Lung (tissue), 12 donors: Measurements from ENCODE around the gene CD72. TPM values are rescaled to one million over a fixed set of nuclear protein-coding genes. Genes with fewer than 3 reads are reported as not detected.

ENCODE experiments used
- ATAC-seq: fragments of 200-7000 bp; cut with Tn5 transposase; one replicate; pipeline ENCODE4 v1.9.1; 2020; ENCODE audit warnings: moderate number of reproducible peaks; ENCODE audit not compliant: insufficient read depth, low FRiP score
- DNase-seq, 3 donors: peaks; one replicate each; pipeline ENCODE4 v3.0.0-alpha.2; 2013 to 2017
- H3K27ac ChIP-seq, 2 donors: one replicate each; pipeline ENCODE4 v1.5.1; 2013; ENCODE audit warnings: mild to moderate bottlenecking in 2 of 2, moderate library complexity in 2 of 2, control low read depth in 1 of 2, inconsistent platforms in 1 of 2, low read depth in 1 of 2, low read length in 1 of 2
- H3K27me3 ChIP-seq, 3 donors: one replicate each; pipeline ENCODE4 v1.5.1; 2013; ENCODE audit warnings: low read length in 2 of 3; ENCODE audit not compliant: control insufficient read depth in 3 of 3, insufficient read depth in 3 of 3
- H3K36me3 ChIP-seq, 4 donors: one replicate each; pipeline ENCODE4 v1.5.1; 2013; ENCODE audit warnings: low read length in 4 of 4, mild to moderate bottlenecking in 1 of 4, moderate library complexity in 1 of 4; ENCODE audit not compliant: control insufficient read depth in 4 of 4, insufficient read depth in 4 of 4
- H3K4me1 ChIP-seq, 5 donors: one replicate each; pipeline ENCODE4 v1.5.1; 2013; ENCODE audit warnings: low read length in 5 of 5, mild to moderate bottlenecking in 2 of 5, moderate library complexity in 1 of 5; ENCODE audit not compliant: control insufficient read depth in 5 of 5, insufficient read depth in 5 of 5
- H3K4me3 ChIP-seq: one replicate; pipeline ENCODE4 v1.5.1; 2013; ENCODE audit warnings: mild to moderate bottlenecking, control low read depth, moderate library complexity
- H3K9ac ChIP-seq, 2 donors: one replicate each; pipeline ENCODE4 v1.5.1; 2013; ENCODE audit warnings: low read length in 2 of 2, control low read depth in 1 of 2; ENCODE audit not compliant: insufficient read depth in 1 of 2
- H3K9me3 ChIP-seq, 4 donors: one replicate each; pipeline ENCODE4 v1.5.1; 2013; ENCODE audit warnings: low read length in 3 of 4, mild to moderate bottlenecking in 1 of 4, moderate library complexity in 1 of 4; ENCODE audit not compliant: control insufficient read depth in 4 of 4, insufficient read depth in 3 of 4
- CTCF ChIP-seq: IDR thresholded peaks from 2 replicates; pipeline ENCODE4 v1.5.1; 2012; ENCODE audit warnings: mild to moderate bottlenecking; ENCODE audit errors: control extremely low read depth, extremely low read depth
- WGBS, 2 donors: extraction: QIAGEN DNeasy Blood & Tissue Kit; methylation state at CpG; one replicate each; pipeline ENCODE4 v1.1.7; 2013; 5-methylcytosine and 5-hydroxymethylcytosine counted together
- polyA plus RNA-seq, 2 donors: library from polyadenylated mRNA; stranded (reverse); fragments of 200-250 nt; gene quantifications; one replicate each; pipeline ENCODE4 v1.2.1, GENCODE V29; 2013
- total RNA-seq, 2 donors: library from RNA; depleted of rRNA in 1 of 2; stranded (reverse); fragments of >200 nt in 1 of 2; gene quantifications; one replicate each; pipeline ENCODE4 v1.2.1, GENCODE V29; 2014 to 2021
- donor health status: control.
- donor health status: control.
- donor health status: Bipolar disorder and iron deficiency.
- donor health status: healthy.
- donor health status: DM: yes; HTN: yes; CAD: no.

The CD72 gene
- total and polyA plus RNA-seq, 4 donors: 3.1 to 10.6 (median 5.9) TPM

DNA sequence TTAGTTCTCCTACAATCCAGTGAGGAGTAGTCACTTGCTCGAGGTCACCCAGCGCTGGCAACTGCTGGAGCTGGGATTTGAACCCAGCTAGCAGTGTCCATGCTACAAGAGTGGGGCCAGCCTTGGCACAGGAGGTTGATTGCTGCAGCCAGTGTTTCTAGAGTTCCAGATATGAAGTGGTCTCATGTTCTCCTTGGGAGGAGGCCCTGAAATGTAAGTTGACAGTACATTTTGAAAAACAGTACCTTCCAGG lies 40.7 kb upstream of the CD72 start:
- 0% methylated on average over 2 of the region's 2 CpGs for WGBS, 2 donors
- H3K27me3 ChIP-seq: no peaks in the 10 kb centered on the region
- H3K27ac ChIP-seq: peak overlapping the region; percentile 94 to 99
- DNase-seq (peak in 1 of 3 donors; percentile 39), ATAC-seq (no peak)
- TF ChIP-seq CTCF: no peak
- H3K9ac ChIP-seq: peak overlapping the region; percentile 53 to 94
- H3K9me3 ChIP-seq: no peaks in the 10 kb centered on the region
- peak overlapping the region; percentile 93 for H3K4me3 ChIP-seq
- H3K36me3 ChIP-seq: peaks cover 0 to 17% (median 15%) of the 10 kb centered on the region in 4 donors
- peaks cover 0 to 16% (median 3%) of the 10 kb centered on the region in 5 donors for H3K4me1 ChIP-seq

- Histone ChIP-seq H3K27ac (peak within 1 kb of the TSS; percentile 94 to 99), H3K27me3 (no peaks in the 10 kb centered on the region), H3K9me3 (no peaks in the 10 kb centered on the region), H3K36me3 (peaks cover 0 to 17% (median 15%) of the 10 kb centered on the region in 4 donors), H3K4me1 (peaks cover 0 to 15% (median 3%) of the 10 kb centered on the region in 5 donors), H3K9ac (peak within 1 kb of the TSS; percentile 94 to 100), H3K4me3 (peak within 1 kb of the TSS; percentile 93)
- ATAC-seq: peak; percentile 88
- peak; percentile 2 for TF ChIP-seq CTCF
- 0 to 1% methylated on average over 61 to 67 of the region's 67 CpGs for WGBS, 2 donors
- DNase-seq: peak in 2 of 3 donors; percentile 91 to 93
These were observed 40.1 kb upstream of the CD72 start, which contains the start of gene CCDC107 for GRCh38 chr9:35658137-35658967. TSS of gene CCDC107 (plus strand) at chr9:35658292. CDS start at chr9:35658380, 88 bp downstream.

GRCh38 chr9:35657546-35658136 lies 39.4 kb upstream of the CD72 start, which contains the start of gene RMRP:
TSS of gene RMRP (minus strand) at chr9:35658019.
- H3K9me3 ChIP-seq: no peaks in the 10 kb centered on the region
- DNase-seq (peak; percentile 99), ATAC-seq (peak; percentile 93)
- H3K4me1 ChIP-seq: peaks cover 0 to 15% (median 3%) of the 10 kb centered on the region in 5 donors
- peak within 1 kb of the TSS; percentile 94 to 99 for H3K27ac ChIP-seq
- 0 to 1% methylated on average over 42 of the region's 42 CpGs for WGBS, 2 donors
- no peaks in the 10 kb centered on the region for H3K27me3 ChIP-seq
- no peak for TF ChIP-seq CTCF
- H3K36me3 ChIP-seq: peaks cover 0 to 17% (median 15%) of the 10 kb centered on the region in 4 donors
- H3K4me3 ChIP-seq: peak within 1 kb of the TSS; percentile 93
- H3K9ac ChIP-seq: peak within 1 kb of the TSS; percentile 94 to 100
